ENCODE results near the gene HPCAL1.

GRCh38 chr2:10382354-10383061 is 79.8 kb downstream of the HPCAL1 start:
- TF ChIP-seq, protein P1, sequence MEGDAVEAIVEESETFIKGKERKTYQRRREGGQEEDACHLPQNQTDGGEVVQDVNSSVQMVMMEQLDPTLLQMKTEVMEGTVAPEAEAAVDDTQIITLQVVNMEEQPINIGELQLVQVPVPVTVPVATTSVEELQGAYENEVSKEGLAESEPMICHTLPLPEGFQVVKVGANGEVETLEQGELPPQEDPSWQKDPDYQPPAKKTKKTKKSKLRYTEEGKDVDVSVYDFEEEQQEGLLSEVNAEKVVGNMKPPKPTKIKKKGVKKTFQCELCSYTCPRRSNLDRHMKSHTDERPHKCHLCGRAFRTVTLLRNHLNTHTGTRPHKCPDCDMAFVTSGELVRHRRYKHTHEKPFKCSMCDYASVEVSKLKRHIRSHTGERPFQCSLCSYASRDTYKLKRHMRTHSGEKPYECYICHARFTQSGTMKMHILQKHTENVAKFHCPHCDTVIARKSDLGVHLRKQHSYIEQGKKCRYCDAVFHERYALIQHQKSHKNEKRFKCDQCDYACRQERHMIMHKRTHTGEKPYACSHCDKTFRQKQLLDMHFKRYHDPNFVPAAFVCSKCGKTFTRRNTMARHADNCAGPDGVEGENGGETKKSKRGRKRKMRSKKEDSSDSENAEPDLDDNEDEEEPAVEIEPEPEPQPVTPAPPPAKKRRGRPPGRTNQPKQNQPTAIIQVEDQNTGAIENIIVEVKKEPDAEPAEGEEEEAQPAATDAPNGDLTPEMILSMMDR (IDR thresholded peaks at IDR 0.05; ENCODE audit: low read depth, low read length, poor library complexity, severe bottlenecking) = no peak
- no peak for TF ChIP-seq EZH2phosphoT487 (IDR thresholded peaks at IDR 0.05; ENCODE audit: borderline replicate concordance, low read length)
